K562 (cell line): ENCODE data around the gene LRRC57. TPM values are rescaled to one million over a fixed set of nuclear protein-coding genes. Genes with fewer than 3 reads are reported as not detected.

ENCODE experiments used
- BCOR ChIP-seq: fragments of 450-650 bp; IDR thresholded peaks from 2 replicates; pipeline ENCODE4 v1.6.1; 2016
- CBX2 ChIP-seq: fragments of 200-600 bp; sonication (generic); IDR thresholded peaks from one replicate; pipeline ENCODE4 v1.6.1; 2012; ENCODE audit warnings: mild to moderate bottlenecking, low read length, inconsistent platforms; ENCODE audit not compliant: insufficient read depth, poor library complexity, severe bottlenecking
- CEBPG ChIP-seq, 3 experiments: fragments of 200-800 bp in 1 of 3; sonication (Bioruptor generic) in 1 of 3; sonication (generic) in 1 of 3; formaldehyde crosslinking in 1 of 3; IDR thresholded peaks in 2 of 3; conservative IDR thresholded peaks in 1 of 3; 2 replicates each; pipeline versions ENCODE4 v1.6.1 to v1.8.0; 2016 to 2022; ENCODE audit warnings: missing compliant biosample characterization in 2 of 3, missing genetic modification characterization in 2 of 3, mild to moderate bottlenecking in 1 of 3, missing genetic modification reagents in 1 of 3
- CHD1 ChIP-seq: fragments of 200-600 bp; sonication (generic); IDR thresholded peaks from one replicate; pipeline ENCODE4 v1.6.1; 2012; ENCODE audit warnings: mild to moderate bottlenecking, moderate library complexity, low read length, inconsistent platforms
- IRF9 ChIP-seq: fragments of 450-650 bp; IDR thresholded peaks from 2 replicates; pipeline ENCODE4 v1.6.1; 2016; ENCODE audit warnings: missing biosample characterization, missing genetic modification characterization
- MCM5 ChIP-seq: fragments of 450-650 bp; IDR thresholded peaks from 2 replicates; pipeline ENCODE4 v1.6.1; 2016; ENCODE audit warnings: low read depth
- MECOM ChIP-seq: fragments of 250-450 bp; sonication (Bioruptor Pico); IDR thresholded peaks from 2 replicates; pipeline ENCODE4 v1.8.0; 2022; ENCODE audit warnings: inconsistent platforms
- MEF2A ChIP-seq: IDR thresholded peaks from 2 replicates; pipeline ENCODE4 v1.6.1; 2011; ENCODE audit warnings: low read depth, mild to moderate bottlenecking, low read length, moderate library complexity; ENCODE audit not compliant: control insufficient read depth
- MEIS2 ChIP-seq: fragments of 450-650 bp; IDR thresholded peaks from 2 replicates; pipeline ENCODE4 v1.6.1; 2014; ENCODE audit warnings: mild to moderate bottlenecking; ENCODE audit not compliant: partially characterized antibody
- MTA3 ChIP-seq: fragments of 450-650 bp; formaldehyde crosslinking; IDR thresholded peaks from 2 replicates; pipeline ENCODE4 v1.6.1; 2017; ENCODE audit warnings: mild to moderate bottlenecking, borderline replicate concordance
- NFIX ChIP-seq: fragments of 250-450 bp; sonication (Bioruptor Pico); IDR thresholded peaks from 2 replicates; pipeline ENCODE4 v1.4.0; 2020; ENCODE audit warnings: low read depth, mild to moderate bottlenecking, moderate library complexity
- PPARD ChIP-seq: fragments of 250-450 bp; sonication (Bioruptor Pico); IDR thresholded peaks from 2 replicates; pipeline ENCODE4 v1.8.0; 2022; ENCODE audit warnings: inconsistent platforms, mild to moderate bottlenecking, moderate library complexity
- PRPF4 ChIP-seq: fragments of 200-400 bp; formaldehyde crosslinking; IDR thresholded peaks from one replicate; pipeline ENCODE4 v1.6.1; 2017; ENCODE audit warnings: low read length, low read depth, mild to moderate bottlenecking; ENCODE audit not compliant: insufficient read depth, poor library complexity, severe bottlenecking
- RFX5 ChIP-seq: IDR thresholded peaks from 2 replicates; pipeline ENCODE4 v1.6.1; 2011; ENCODE audit warnings: low read depth, mild to moderate bottlenecking, improper control_type of control experiment, low read length
- SMARCA4 ChIP-seq: fragments of 450-650 bp; IDR thresholded peaks from 2 replicates; pipeline ENCODE4 v1.6.1; 2016
- SRF ChIP-seq, 2 experiments: fragments of 250-450, 450-650 bp in 1 of 2; sonication (Bioruptor Pico) in 1 of 2; sonication (generic) in 1 of 2; formaldehyde crosslinking; IDR thresholded peaks; 2 replicates each; pipeline versions ENCODE4 v1.5.0 to v1.5.1; 2020 to 2022; ENCODE audit warnings: mild to moderate bottlenecking in 1 of 2, missing genetic modification reagents in 1 of 2
- SRSF9 ChIP-seq: fragments of 200-400 bp; formaldehyde crosslinking; IDR thresholded peaks from 2 replicates; pipeline ENCODE4 v1.6.1; 2017; ENCODE audit warnings: low read depth, low read length, borderline replicate concordance
- TARDBP ChIP-seq: fragments of 450-650 bp; IDR thresholded peaks from 2 replicates; pipeline ENCODE4 v1.6.1; 2016
- TFE3 ChIP-seq: fragments of 450-650 bp; formaldehyde crosslinking; IDR thresholded peaks from 2 replicates; pipeline ENCODE4 v1.4.0; 2020; ENCODE audit warnings: mild to moderate bottlenecking, mixed read lengths
- U2AF1 ChIP-seq: fragments of 200-400 bp; formaldehyde crosslinking; optimal IDR thresholded peaks from 2 replicates; pipeline ENCODE3; 2017; ENCODE audit warnings: mild to moderate bottlenecking, low read depth, low read length, moderate library complexity
- ZNF12 ChIP-seq: sonication (generic); formaldehyde crosslinking; IDR thresholded peaks from 2 replicates; pipeline ENCODE4 v1.4.0; 2020; ENCODE audit warnings: mild to moderate bottlenecking, missing genetic modification reagents
- ZNF224 ChIP-seq: sonication (generic); formaldehyde crosslinking; IDR thresholded peaks from 2 replicates; pipeline ENCODE4 v1.8.0; 2022; ENCODE audit warnings: mild to moderate bottlenecking, missing genetic modification reagents
- ZNF398 ChIP-seq: fragments of 250-450 bp; sonication (Bioruptor Pico); IDR thresholded peaks from 2 replicates; pipeline ENCODE4 v1.8.0; 2021; ENCODE audit warnings: moderate library complexity, mild to moderate bottlenecking, inconsistent platforms
- ZNF778 ChIP-seq: fragments of 450-650 bp; formaldehyde crosslinking; IDR thresholded peaks from 2 replicates; pipeline ENCODE4 v1.4.0; 2020; ENCODE audit warnings: mild to moderate bottlenecking, moderate library complexity
- polyA plus RNA-seq, 8 experiments: library from polyadenylated mRNA; depleted of rRNA in 4 of 8; stranded (reverse) in 5 of 8; unstranded in 3 of 8; fragments of >200 nt; fragmentation: Nextera tagmentation in 2 of 8; fragmentation: Illumina TruSeq in 1 of 8; extraction: Ambion mirVana in 2 of 8; extraction: Trizol in 1 of 8; gene quantifications; 2 replicates each; pipeline versions ENCODE4 v1.2.1 to v1.2.3, GENCODE V29; 2011 to 2014; ENCODE audit warnings: inconsistent platforms in 1 of 8, missing spikeins in 1 of 8
- total RNA-seq, 7 experiments: library from RNA; depleted of rRNA in 6 of 7; stranded (reverse); fragments of >200 nt in 6 of 7; fragmentation: Illumina TruSeq in 2 of 7; extraction: Trizol in 2 of 7; gene quantifications; 2 replicates each; pipeline versions ENCODE4 v1.2.1 to v1.2.3, GENCODE V29; 2011 to 2021; ENCODE audit warnings: low replicate concordance in 1 of 7

Gene LRRC57
- total and polyA plus RNA-seq, 9 of the 15 experiments (the other 6 are each of a cell fraction or from before 2014, with no cell fraction given): 3.9 to 20.4 (median 14.8) TPM

GRCh38 chr15:42495361-42496212 is 53.0 kb downstream of the LRRC57 start, which contains the start of gene SNAP23 (continued):
- TF ChIP-seq MECOM (CRISPR knock-in tag) (0 out of 2 replicates have a peak, but pooled peaks have one; percentile 32), CBX2 (no peak), PRPF4 (no peak), RFX5 (no peak), U2AF1 (no peak), ZNF778 (no peak), MCM5 (no peak), MEIS2 (peak; percentile 89), SRSF9 (no peak), NFIX (CRISPR knock-in tag) (no peak), TARDBP (no peak; the same call in 1 of the 2 replicates), MEF2A (no peak), CHD1 (no peak), ZNF12 (no peak), ZNF224 (no peak), SRF (CRISPR knock-in tag; IDR thresholded peaks at IDR 0.05) (no peak), PPARD (CRISPR knock-in tag) (no peak), SMARCA4 (peak; percentile 74), BCOR (peak; percentile 13; the same call in 1 of the 2 replicates), ZNF398 (CRISPR knock-in tag) (no peak), MTA3 (no peak), IRF9 (tag) (no peak), CEBPG (CRISPR knock-in tag; IDR thresholded peaks at IDR 0.05) (no peak), CEBPG (tag; conservative IDR thresholded peaks at IDR 0.05 in 1 of 2, IDR thresholded peaks at IDR 0.05 in 1 of 2) (no peak), TFE3 (CRISPR knock-in tag) (no peak)
